IMR-90 (cell line): Measurements from ENCODE around the gene MYO1F. TPM values are rescaled to one million over a fixed set of nuclear protein-coding genes. Genes with fewer than 3 reads are reported as not detected.

Source experiments
- ATAC-seq: fragments of 200-7000 bp; cut with Tn5 transposase; 2 replicates; pipeline ENCODE4 v1.9.1; 2020; ENCODE audit warnings: low read depth, mild to moderate bottlenecking, moderate library complexity
- BruUV-seq: library from RNA; stranded (reverse); fragments of 400-500 nt; replicated peaks from 2 replicates; lab custom pipeline; 2021; lab: Mats Ljungman, UMichigan
- CTCF ChIA-PET: fragments of 300-600 bp; formaldehyde crosslinking; extraction: SDS; loops from one replicate; lab custom pipeline; 2021; ENCODE audit warnings: antibody characterized with exemption; lab: Yijun Ruan, JAX
- POLR2A ChIA-PET: fragments of 300-600 bp; sonication (Branson Sonifier 250); formaldehyde crosslinking; loops from one replicate; lab custom pipeline; 2022; ENCODE audit warnings: antibody characterized with exemption; ENCODE audit not compliant: unreplicated experiment; lab: Charles Lee
- DNase-seq: peaks from one replicate; pipeline ENCODE4 v3.0.0; 2013
- H2AFZ ChIP-seq: replicated peaks from 2 replicates; pipeline ENCODE3; 2013; ENCODE audit warnings: low read length, mild to moderate bottlenecking; ENCODE audit not compliant: poor library complexity
- H2AK5ac ChIP-seq: 2 replicates; pipeline ENCODE4 v1.6.1; 2013; ENCODE audit warnings: low read depth, low read length, inconsistent platforms
- H2AK9ac ChIP-seq: replicated peaks from 2 replicates; pipeline ENCODE3; 2013; ENCODE audit warnings: mild to moderate bottlenecking, low read depth, low read length, moderate library complexity; ENCODE audit not compliant: poor library complexity
- H2BK120ac ChIP-seq: 2 replicates; pipeline ENCODE4 v1.6.1; 2013; ENCODE audit warnings: low read depth, low read length, inconsistent platforms
- H2BK15ac ChIP-seq: 3 replicates; pipeline ENCODE4 v1.6.1; 2013; ENCODE audit warnings: low read depth, low read length, inconsistent platforms
- H2BK20ac ChIP-seq: 2 replicates; pipeline ENCODE4 v1.6.1; 2013; ENCODE audit warnings: low read depth, mild to moderate bottlenecking, inconsistent platforms, low read length, moderate library complexity
- H2BK5ac ChIP-seq: 2 replicates; pipeline ENCODE4 v1.6.1; 2013; ENCODE audit warnings: mild to moderate bottlenecking, low read depth, low read length, inconsistent platforms; ENCODE audit not compliant: poor library complexity, severe bottlenecking
- H3K14ac ChIP-seq: replicated peaks from 2 replicates; pipeline ENCODE4 v1.6.1; 2013; ENCODE audit warnings: low read depth, low read length, inconsistent platforms
- H3K18ac ChIP-seq: 2 replicates; pipeline ENCODE4 v1.6.1; 2013; ENCODE audit warnings: low read depth, low read length, control low read depth
- H3K23ac ChIP-seq: 2 replicates; pipeline ENCODE4 v1.6.1; 2013; ENCODE audit warnings: low read depth, low read length, inconsistent platforms
- H3K27ac ChIP-seq: 2 replicates; pipeline ENCODE4 v1.5.1; 2013; ENCODE audit warnings: mild to moderate bottlenecking, control low read depth, low read length; ENCODE audit not compliant: insufficient read depth
- H3K27me3 ChIP-seq: 2 replicates; pipeline ENCODE4 v1.6.1; 2013; ENCODE audit warnings: low read length; ENCODE audit not compliant: control insufficient read depth, insufficient read depth
- H3K36me3 ChIP-seq: 2 replicates; pipeline ENCODE4 v1.6.1; 2013; ENCODE audit warnings: low read length, mixed read lengths; ENCODE audit not compliant: control insufficient read depth, insufficient read depth
- H3K4ac ChIP-seq: 2 replicates; pipeline ENCODE4 v1.6.1; 2013; ENCODE audit warnings: low read depth, low read length, inconsistent platforms
- H3K4me1 ChIP-seq: 2 replicates; pipeline ENCODE4 v1.6.1; 2013; ENCODE audit warnings: low read length, mixed read lengths; ENCODE audit not compliant: control insufficient read depth, insufficient read depth
- H3K4me2 ChIP-seq: 2 replicates; pipeline ENCODE4 v1.6.1; 2013; ENCODE audit warnings: low read depth, mild to moderate bottlenecking, control low read depth, low read length, moderate library complexity
- H3K4me3 ChIP-seq: 2 replicates; pipeline ENCODE4 v1.5.1; 2013; ENCODE audit warnings: low read depth, mild to moderate bottlenecking, control low read depth, low read length, moderate library complexity; ENCODE audit not compliant: insufficient read depth
- H3K56ac ChIP-seq: 2 replicates; pipeline ENCODE4 v1.6.1; 2013; ENCODE audit warnings: low read length, inconsistent platforms; ENCODE audit not compliant: insufficient read depth; ENCODE audit errors: extremely low read depth
- H3K79me1 ChIP-seq, 2 experiments: 2 replicates each; pipeline ENCODE4 v1.6.1; 2013; ENCODE audit warnings: low read length in 2 of 2, inconsistent platforms in 1 of 2, low read depth in 1 of 2
- H3K9ac ChIP-seq: 2 replicates; pipeline ENCODE4 v1.6.1; 2013; ENCODE audit warnings: low read depth, low read length, control low read depth
- H3K9me1 ChIP-seq: 2 replicates; pipeline ENCODE4 v1.6.1; 2013; ENCODE audit warnings: low read length, inconsistent platforms; ENCODE audit not compliant: insufficient read depth
- H3K9me3 ChIP-seq: 2 replicates; pipeline ENCODE4 v1.6.1; 2013; ENCODE audit warnings: low read length; ENCODE audit not compliant: control insufficient read depth, insufficient read depth
- H4K20me1 ChIP-seq: 2 replicates; pipeline ENCODE4 v1.6.1; 2013; ENCODE audit warnings: low read length, inconsistent platforms; ENCODE audit not compliant: insufficient read depth
- H4K5ac ChIP-seq: 2 replicates; pipeline ENCODE4 v1.6.1; 2013; ENCODE audit warnings: mild to moderate bottlenecking, low read depth, low read length, control low read depth
- H4K8ac ChIP-seq, 2 experiments: 2 replicates each; pipeline ENCODE4 v1.6.1; 2013; ENCODE audit warnings: low read depth in 2 of 2, low read length in 2 of 2, control low read depth in 1 of 2, inconsistent platforms in 1 of 2
- H4K91ac ChIP-seq: 2 replicates; pipeline ENCODE4 v1.6.1; 2013; ENCODE audit warnings: low read depth, low read length, inconsistent platforms; ENCODE audit not compliant: insufficient read depth
- MAFK ChIP-seq: IDR thresholded peaks from 2 replicates; pipeline ENCODE4 v1.6.1; 2012; ENCODE audit warnings: low read depth, low read length, improper control_type of control experiment
- MAZ ChIP-seq: IDR thresholded peaks from 2 replicates; pipeline ENCODE4 v1.6.1; 2012; ENCODE audit warnings: low read depth, mild to moderate bottlenecking, low read length, improper control_type of control experiment, moderate library complexity, borderline replicate concordance
- POLR2A ChIP-seq: IDR thresholded peaks from 2 replicates; pipeline ENCODE4 v1.6.1; 2012; ENCODE audit warnings: mild to moderate bottlenecking, low read depth, low read length
- WGBS, 2 experiments: methylation state at CpG; one replicate each; pipeline versions ENCODE4 v1.1.5 to v1.1.7; 2013; ENCODE audit warnings: missing lambda C conversion rate in 2 of 2; ENCODE audit not compliant: insufficient read length in 1 of 2; ENCODE audit errors: extremely low coverage in 2 of 2; 5-methylcytosine and 5-hydroxymethylcytosine counted together
- dilution Hi-C: fragments of 300-500 bp; cut with HindIII; formaldehyde crosslinking; loops from one replicate; pipeline ENCODE4 v1.14.3; 2018; ENCODE audit warnings: low sequenced_read_pairs; ENCODE audit not compliant: unreplicated experiment
- in situ Hi-C: fragments of 300-500 bp; cut with MboI; formaldehyde crosslinking; loops from 3 replicates; pipeline ENCODE4 v1.14.3; 2019; ENCODE audit warnings: low sequenced_read_pairs, inconsistent platforms, mixed read lengths
- intact Hi-C: fragments of 100-400 bp; cut with micrococcal nuclease; formaldehyde crosslinking; loops from 2 replicates; pipeline ENCODE4 v1.10.0; 2022
- polyA plus RNA-seq, 3 experiments: library from polyadenylated mRNA; depleted of rRNA; stranded (reverse); fragments of >200 nt; gene quantifications; 2 replicates each; pipeline ENCODE4 v1.2.3, GENCODE V29; 2012; ENCODE audit warnings: low replicate concordance in 1 of 3
- total RNA-seq: library from RNA; depleted of rRNA; stranded (reverse); fragments of >200 nt; gene quantifications from 2 replicates; pipeline ENCODE4 v1.2.3, GENCODE V29; 2012
- TF ChIP-seq, protein P1 (sequence below): fragments of 150-350 bp; IDR thresholded peaks from 2 replicates; pipeline ENCODE4 v1.6.1; 2016; ENCODE audit warnings: low read depth, mild to moderate bottlenecking, low read length, moderate library complexity, borderline replicate concordance
- TF ChIP-seq, protein P2 (sequence below): conservative IDR thresholded peaks from 2 replicates; pipeline ENCODE4 v1.5.1; 2012; ENCODE audit warnings: mild to moderate bottlenecking, low read depth, low read length, improper control_type of control experiment

The MYO1F gene
- total and polyA plus RNA-seq, 2 of the 4 experiments (the other 2 are of a cell fraction) = 0.14 to 0.18 TPM

DNA sequence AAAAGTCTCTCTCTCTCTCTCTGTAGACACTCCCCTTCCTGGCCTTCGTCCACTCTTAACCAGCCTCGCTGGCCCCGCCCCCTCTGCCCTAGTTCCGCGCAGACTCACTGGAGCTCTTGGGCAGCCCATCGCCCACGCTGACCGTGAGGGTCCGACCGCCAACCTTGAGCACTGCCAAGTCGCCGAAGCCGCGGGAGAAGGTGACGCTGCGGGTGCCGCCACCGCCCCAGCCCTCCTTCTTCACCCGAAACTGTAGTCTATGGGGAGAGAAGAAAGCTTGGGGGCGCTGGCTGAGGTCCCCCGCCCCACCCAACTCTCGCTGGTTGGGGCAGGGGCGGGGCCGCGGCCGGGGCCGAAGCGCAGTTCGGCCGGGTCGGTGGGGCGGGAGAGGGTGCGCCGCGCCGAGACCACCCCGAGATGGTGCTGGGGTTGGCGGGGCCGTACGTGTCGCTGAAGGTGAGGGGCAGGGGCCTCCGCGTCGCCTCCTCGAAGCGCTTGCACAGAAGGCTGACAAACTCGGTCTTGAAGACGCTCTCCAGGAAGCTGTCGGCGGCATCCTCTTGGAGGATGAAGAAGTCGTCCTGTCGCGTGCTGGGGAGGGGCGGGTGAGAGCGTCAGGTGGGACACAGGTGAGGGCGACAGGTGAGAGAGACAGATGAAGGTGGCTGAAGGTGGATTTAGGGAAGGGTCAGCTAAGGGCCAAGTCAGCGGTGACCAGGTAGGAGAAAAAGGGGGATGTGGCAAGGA, 50.7 kb downstream of the MYO1F start:
- peak overlapping the region; percentile 72 for H3K27ac ChIP-seq
- peak overlapping the region; percentile 90 for H2AK5ac ChIP-seq
- peak overlapping the region; percentile 63 for H2BK5ac ChIP-seq
- peak overlapping the region; percentile 66; the same call in 1 of the 2 replicates for H2BK120ac ChIP-seq
- peak overlapping the region; percentile 76 for H4K5ac ChIP-seq
- H3K56ac ChIP-seq = peak overlapping the region; percentile 74; the same call in 1 of the 2 replicates
- no TSS peak for BruUV-seq
- dilution Hi-C loops = no loop called here
- H4K20me1 ChIP-seq = peaks cover 24% of the 10 kb centered on the region; the same call in 1 of the 2 replicates
- H3K79me1 ChIP-seq = peaks cover 24 to 32% of the 10 kb centered on the region in 2 experiments
- H3K27me3 ChIP-seq = no peaks in the 10 kb centered on the region
- 0 out of 3 replicates have a peak overlapping the region, but pooled peaks have one; percentile 14 for H2BK15ac ChIP-seq
- peaks cover 27% of the 10 kb centered on the region for H3K9me1 ChIP-seq
- H3K4me1 ChIP-seq = peaks cover 4% of the 10 kb centered on the region
- H2AFZ ChIP-seq = peak overlapping the region; percentile 98
- peak overlapping the region; percentile 68 for H3K23ac ChIP-seq
- no peak overlapping the region for H2BK20ac ChIP-seq
- ATAC-seq = peak; percentile 67
- TF ChIP-seq, protein P1, sequence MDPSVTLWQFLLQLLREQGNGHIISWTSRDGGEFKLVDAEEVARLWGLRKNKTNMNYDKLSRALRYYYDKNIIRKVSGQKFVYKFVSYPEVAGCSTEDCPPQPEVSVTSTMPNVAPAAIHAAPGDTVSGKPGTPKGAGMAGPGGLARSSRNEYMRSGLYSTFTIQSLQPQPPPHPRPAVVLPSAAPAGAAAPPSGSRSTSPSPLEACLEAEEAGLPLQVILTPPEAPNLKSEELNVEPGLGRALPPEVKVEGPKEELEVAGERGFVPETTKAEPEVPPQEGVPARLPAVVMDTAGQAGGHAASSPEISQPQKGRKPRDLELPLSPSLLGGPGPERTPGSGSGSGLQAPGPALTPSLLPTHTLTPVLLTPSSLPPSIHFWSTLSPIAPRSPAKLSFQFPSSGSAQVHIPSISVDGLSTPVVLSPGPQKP = no peak
- TF ChIP-seq, protein P2, sequence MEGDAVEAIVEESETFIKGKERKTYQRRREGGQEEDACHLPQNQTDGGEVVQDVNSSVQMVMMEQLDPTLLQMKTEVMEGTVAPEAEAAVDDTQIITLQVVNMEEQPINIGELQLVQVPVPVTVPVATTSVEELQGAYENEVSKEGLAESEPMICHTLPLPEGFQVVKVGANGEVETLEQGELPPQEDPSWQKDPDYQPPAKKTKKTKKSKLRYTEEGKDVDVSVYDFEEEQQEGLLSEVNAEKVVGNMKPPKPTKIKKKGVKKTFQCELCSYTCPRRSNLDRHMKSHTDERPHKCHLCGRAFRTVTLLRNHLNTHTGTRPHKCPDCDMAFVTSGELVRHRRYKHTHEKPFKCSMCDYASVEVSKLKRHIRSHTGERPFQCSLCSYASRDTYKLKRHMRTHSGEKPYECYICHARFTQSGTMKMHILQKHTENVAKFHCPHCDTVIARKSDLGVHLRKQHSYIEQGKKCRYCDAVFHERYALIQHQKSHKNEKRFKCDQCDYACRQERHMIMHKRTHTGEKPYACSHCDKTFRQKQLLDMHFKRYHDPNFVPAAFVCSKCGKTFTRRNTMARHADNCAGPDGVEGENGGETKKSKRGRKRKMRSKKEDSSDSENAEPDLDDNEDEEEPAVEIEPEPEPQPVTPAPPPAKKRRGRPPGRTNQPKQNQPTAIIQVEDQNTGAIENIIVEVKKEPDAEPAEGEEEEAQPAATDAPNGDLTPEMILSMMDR = no peak
- TF ChIP-seq MAFK = no peak
- peak; percentile 36; the same call in 1 of the 2 replicates for TF ChIP-seq MAZ
- TF ChIP-seq POLR2A = no peak
- no peak overlapping the region for H3K18ac ChIP-seq
- ChIA-PET CTCF (interaction anchor here (0.5 to 1.0 kb wide), 3 partner anchors 34 to 59 kb away, joined by 3 to 5 read pairs (median 3); no protein-coding TSS in a partner anchor), POLR2A (interaction anchor here (0.6 kb wide), 1 partner anchor 40 kb away, joined by 7 read pairs; no protein-coding TSS in a partner anchor)
- in situ Hi-C loops = no loop called here
- H3K14ac ChIP-seq = peak overlapping the region; percentile 77
- peak overlapping the region; percentile 82 for H3K9ac ChIP-seq
- H4K91ac ChIP-seq = peak overlapping the region; percentile 90
- no peaks in the 10 kb centered on the region for H3K9me3 ChIP-seq
- intact Hi-C loops = no loop called here
- 2% methylated on average over 7 of the region's 57 CpGs; no CpG with 5 or more reads in 1 of the 2 experiments for WGBS, 2 experiments
- H3K4ac ChIP-seq = peak overlapping the region; percentile 83
- DNase-seq = peak; percentile 88
- peak overlapping the region; percentile 97 for H3K4me2 ChIP-seq
- H3K36me3 ChIP-seq = no peaks in the 10 kb centered on the region
- peak overlapping the region; percentile 73 for H3K4me3 ChIP-seq
- H2AK9ac ChIP-seq = peak overlapping the region; percentile 98
- H4K8ac ChIP-seq = peak overlapping the region; percentile 42 to 86; a peak in 3 of 4 replicates
